ENCODE measurements around the gene SSTR1. TPM values are rescaled to one million over a fixed set of nuclear protein-coding genes. Genes with fewer than 3 reads are reported as not detected.

Gene SSTR1
- total RNA-seq, 3 donors from 2014 or later = 5.4 to 9.7 (median 6.1) TPM

DNA sequence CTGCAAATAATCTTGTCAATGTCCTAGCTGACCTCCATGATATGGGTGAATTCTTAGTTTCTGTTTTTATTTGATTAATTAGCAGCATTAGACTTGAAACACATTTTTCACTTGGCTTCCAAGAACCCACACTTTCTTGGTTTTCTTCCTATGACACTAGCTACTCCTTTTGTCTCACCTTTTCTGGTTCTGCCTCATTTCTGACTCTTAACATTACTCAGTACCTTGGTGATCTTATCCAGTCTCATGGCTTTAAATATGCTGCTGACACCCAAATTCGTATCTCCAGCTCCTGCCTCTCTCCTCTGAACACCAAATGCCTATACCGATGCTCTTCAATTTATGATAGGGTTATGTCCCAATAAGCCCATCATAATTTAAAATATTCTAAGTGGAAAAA is 32.0 kb upstream of the SSTR1 start:
- intact Hi-C loops (cut with DNase I, micrococcal nuclease) = no loop called here
- ATAC-seq (no peak), DNase-seq (no peak)
- Histone ChIP-seq H3K4me1 (ENCODE audit: low read depth) (no peaks in the 10 kb centered on the region), H3K9me3 (no peaks in the 10 kb centered on the region), H3K4me3 (no peak overlapping the region), H3K36me3 (ENCODE audit: low read depth) (no peaks in the 10 kb centered on the region)
- no peak for TF ChIP-seq CTCF (IDR thresholded peaks at IDR 0.05)

DNA sequence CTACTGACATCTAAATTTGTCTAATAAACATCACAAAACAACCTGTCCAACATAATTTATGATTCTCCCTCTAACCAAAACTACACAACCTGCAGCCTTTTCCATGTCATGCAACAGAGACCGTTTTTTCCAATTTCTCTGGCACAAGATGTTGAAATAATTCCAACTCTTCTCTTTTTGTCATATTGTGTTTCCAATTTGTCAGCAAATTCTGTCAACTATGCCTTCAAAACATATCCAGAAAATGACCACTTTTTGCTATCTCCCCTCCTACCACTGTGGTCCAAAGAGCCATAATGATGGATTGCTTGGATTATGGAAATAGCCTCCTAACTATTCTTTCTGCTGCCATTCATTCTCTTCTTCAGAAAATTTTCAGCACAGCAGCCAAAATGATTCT is 31.3 kb upstream of the SSTR1 start:
- no peak overlapping the region for H3K4me3 ChIP-seq
- no peaks in the 10 kb centered on the region for H3K36me3 ChIP-seq (ENCODE audit: low read depth)
- intact Hi-C loops (cut with DNase I, micrococcal nuclease) = no loop called here
- ATAC-seq (no peak), DNase-seq (no peak)
- TF ChIP-seq CTCF (IDR thresholded peaks at IDR 0.05) = no peak
- H3K9me3 ChIP-seq = no peaks in the 10 kb centered on the region
- no peaks in the 10 kb centered on the region for H3K4me1 ChIP-seq (ENCODE audit: low read depth)

- Histone ChIP-seq H3K4me1 (ENCODE audit: low read depth) (no peaks in the 10 kb centered on the region), H3K36me3 (ENCODE audit: low read depth) (no peaks in the 10 kb centered on the region), H3K4me3 (no peak overlapping the region), H3K9me3 (no peaks in the 10 kb centered on the region)
- ATAC-seq = no peak
- no peak for DNase-seq
- intact Hi-C loops (cut with DNase I, micrococcal nuclease) = no loop called here
- TF ChIP-seq CTCF (IDR thresholded peaks at IDR 0.05) = no peak
Observed at GRCh38 chr14:38184132-38184531, 23.6 kb upstream of the SSTR1 start.

GRCh38 chr14:38185671-38186070 is 22.0 kb upstream of the SSTR1 start:
- no peak overlapping the region for H3K4me3 ChIP-seq

DNA sequence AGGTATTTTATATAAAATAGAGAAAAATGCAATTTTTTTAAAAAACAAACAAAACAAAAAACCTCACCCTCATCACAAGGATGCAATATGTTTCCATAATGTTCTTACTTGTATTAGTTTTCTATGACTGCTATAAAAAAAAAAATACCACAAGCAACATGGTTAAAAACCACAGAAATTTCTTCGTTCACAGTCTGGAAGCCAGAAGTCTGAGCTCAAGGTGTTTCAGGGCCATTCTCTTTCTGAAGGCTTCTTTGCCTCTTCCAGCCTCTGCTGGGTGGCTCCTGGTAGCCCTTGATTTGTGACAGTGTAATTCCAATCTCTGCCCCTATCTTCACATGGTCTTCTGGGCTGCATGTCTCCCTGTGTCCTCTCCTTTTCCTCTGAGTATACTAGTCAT is 21.5 kb upstream of the SSTR1 start:
- no peaks in the 10 kb centered on the region for H3K36me3 ChIP-seq (ENCODE audit: low read depth)
- intact Hi-C loops (cut with DNase I, micrococcal nuclease) = no loop called here
- DNase-seq (no peak), ATAC-seq (no peak)
- no peaks in the 10 kb centered on the region for H3K4me1 ChIP-seq (ENCODE audit: low read depth)
- no peaks in the 10 kb centered on the region for H3K9me3 ChIP-seq
- no peak for TF ChIP-seq CTCF (IDR thresholded peaks at IDR 0.05)
- H3K4me3 ChIP-seq = no peak overlapping the region

More at GRCh38 chr14:38185671-38186070, 22.0 kb upstream of the SSTR1 start:
- H3K36me3 ChIP-seq (ENCODE audit: low read depth) = no peaks in the 10 kb centered on the region
- H3K9me3 ChIP-seq = no peaks in the 10 kb centered on the region
- no peak for TF ChIP-seq CTCF (IDR thresholded peaks at IDR 0.05)
- no peak for ATAC-seq
- intact Hi-C loops (cut with DNase I, micrococcal nuclease) = no loop called here
- DNase-seq = no peak
- no peaks in the 10 kb centered on the region for H3K4me1 ChIP-seq (ENCODE audit: low read depth)

- intact Hi-C loops (cut with DNase I, micrococcal nuclease) = no loop called here
- no peaks in the 10 kb centered on the region for H3K36me3 ChIP-seq (ENCODE audit: low read depth)
- DNase-seq (no peak), ATAC-seq (no peak)
- no peaks in the 10 kb centered on the region for H3K4me1 ChIP-seq (ENCODE audit: low read depth)
- no peak for TF ChIP-seq CTCF (IDR thresholded peaks at IDR 0.05)
- no peak overlapping the region for H3K4me3 ChIP-seq
- no peaks in the 10 kb centered on the region for H3K9me3 ChIP-seq
Observed at GRCh38 chr14:38187528-38187927, 20.2 kb upstream of the SSTR1 start.

Data from mucosa of descending colon (tissue), 3 donors.